ENCODE results near the gene CCDC148.
A peak's percentile ranks its signal among the peaks of the same experiment; 100 is the strongest.

DNA sequence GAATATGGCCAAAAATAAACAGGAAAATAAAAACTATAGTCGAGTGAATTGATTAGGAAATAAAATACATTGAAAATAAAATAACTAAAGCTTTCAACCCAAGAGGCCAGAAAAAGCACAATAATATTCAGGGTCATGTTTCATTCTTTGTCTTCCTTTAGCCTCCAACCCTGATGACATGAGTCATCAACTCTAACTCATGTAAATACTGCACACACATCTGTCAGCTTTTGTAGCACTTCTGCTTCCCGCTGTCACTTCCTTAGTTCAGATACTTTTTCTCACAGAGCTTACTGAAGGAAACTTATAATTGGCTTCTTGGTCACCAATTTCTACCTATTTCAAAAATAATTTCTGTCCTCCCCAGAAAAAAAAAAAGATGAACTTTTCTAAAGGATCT, 242.1 kb downstream of the CCDC148 start:
- TF ChIP-seq POLR2A (IDR thresholded peaks at IDR 0.05; ENCODE audit: low read depth, low read length) (no peak), SPI1 (IDR thresholded peaks at IDR 0.05; ENCODE audit: low read depth, low read length) (peak; percentile 87), POLR2AphosphoS5 (IDR thresholded peaks at IDR 0.05; ENCODE audit: low read depth, low read length) (no peak), TAF1 (IDR thresholded peaks at IDR 0.05; ENCODE audit: low read depth, low read length) (no peak)
